Activated gamma-delta T cell (primary cell): ENCODE data around the gene LYRM9.
"Not testable (repeated sequence)": the region's sequence is repeated elsewhere in the genome, so short reads cannot be mapped to it uniquely, and the experiment has no call there.

ENCODE experiments used
- DNase-seq: peaks from one replicate; lab custom pipeline; 2025; lab: John Stamatoyannopoulos, UW

LYRM9 gene

DNA sequence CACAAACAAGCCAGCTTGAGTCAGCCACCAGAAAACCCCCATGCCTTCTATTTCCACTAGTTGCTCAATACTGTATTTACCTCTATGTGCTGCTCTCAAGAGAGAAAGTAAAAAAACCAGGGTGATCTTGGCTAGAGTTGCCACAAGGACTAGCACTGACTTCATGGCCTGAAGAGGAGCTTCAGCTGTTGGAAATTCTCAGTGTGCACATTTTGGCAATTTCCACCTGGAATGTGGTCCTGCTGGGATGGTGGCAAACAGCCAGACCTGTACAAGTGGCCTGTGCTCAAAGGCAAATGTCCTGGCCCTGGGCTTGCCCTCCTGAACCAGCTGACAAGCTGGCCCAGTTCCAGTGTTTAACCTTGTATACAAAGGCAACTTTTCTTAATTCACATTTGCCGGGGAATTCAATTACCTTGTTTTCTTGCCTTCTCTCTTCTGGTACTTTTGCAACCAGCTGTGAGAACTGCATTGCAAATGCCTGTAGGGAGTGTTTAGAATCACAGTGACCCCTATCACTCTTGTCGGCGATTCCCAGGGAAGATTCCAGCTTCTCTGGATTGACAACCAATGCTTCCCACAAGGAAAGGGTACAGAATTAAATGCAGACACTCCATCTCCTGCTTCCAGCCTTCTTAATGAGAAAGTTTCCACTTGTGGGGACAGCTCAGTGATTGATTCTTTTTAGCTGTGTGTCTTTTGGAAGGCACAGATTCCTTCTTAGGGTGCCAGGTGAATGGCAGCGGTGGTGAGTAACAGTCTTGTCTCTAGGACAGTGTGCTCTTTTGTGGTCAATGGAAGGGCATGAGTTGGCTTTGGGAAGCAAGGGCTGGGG lies 53.4 kb downstream of the LYRM9 start:
- not testable (repeated sequence) for DNase-seq

GRCh38 chr17:27838607-27839006 lies 54.6 kb downstream of the LYRM9 start:
- DNase-seq: not testable (repeated sequence)

GRCh38 chr17:27837769-27838168 lies 55.4 kb downstream of the LYRM9 start:
- not testable (repeated sequence) for DNase-seq

- no peak for DNase-seq
These were observed 56.5 kb downstream of the LYRM9 start for GRCh38 chr17:27836651-27837050.

GRCh38 chr17:27834571-27834970 lies 58.6 kb downstream of the LYRM9 start:
- no peak for DNase-seq

- no peak for DNase-seq
These were observed 60.3 kb downstream of the LYRM9 start for GRCh38 chr17:27832831-27833230.

DNA sequence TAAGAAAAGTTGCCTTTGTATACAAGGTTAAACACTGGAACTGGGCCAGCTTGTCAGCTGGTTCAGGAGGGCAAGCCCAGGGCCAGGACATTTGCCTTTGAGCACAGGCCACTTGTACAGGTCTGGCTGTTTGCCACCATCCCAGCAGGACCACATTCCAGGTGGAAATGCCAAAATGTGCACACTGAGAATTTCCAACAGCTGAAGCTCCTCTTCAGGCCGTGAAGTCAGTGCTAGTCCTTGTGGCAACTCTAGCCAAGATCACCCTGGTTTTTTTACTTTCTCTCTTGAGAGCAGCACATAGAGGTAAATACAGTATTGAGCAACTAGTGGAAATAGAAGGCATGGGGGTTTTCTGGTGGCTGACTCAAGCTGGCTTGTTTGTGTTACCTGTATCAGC lies 63.3 kb downstream of the LYRM9 start:
- DNase-seq: not testable (repeated sequence)

DNA sequence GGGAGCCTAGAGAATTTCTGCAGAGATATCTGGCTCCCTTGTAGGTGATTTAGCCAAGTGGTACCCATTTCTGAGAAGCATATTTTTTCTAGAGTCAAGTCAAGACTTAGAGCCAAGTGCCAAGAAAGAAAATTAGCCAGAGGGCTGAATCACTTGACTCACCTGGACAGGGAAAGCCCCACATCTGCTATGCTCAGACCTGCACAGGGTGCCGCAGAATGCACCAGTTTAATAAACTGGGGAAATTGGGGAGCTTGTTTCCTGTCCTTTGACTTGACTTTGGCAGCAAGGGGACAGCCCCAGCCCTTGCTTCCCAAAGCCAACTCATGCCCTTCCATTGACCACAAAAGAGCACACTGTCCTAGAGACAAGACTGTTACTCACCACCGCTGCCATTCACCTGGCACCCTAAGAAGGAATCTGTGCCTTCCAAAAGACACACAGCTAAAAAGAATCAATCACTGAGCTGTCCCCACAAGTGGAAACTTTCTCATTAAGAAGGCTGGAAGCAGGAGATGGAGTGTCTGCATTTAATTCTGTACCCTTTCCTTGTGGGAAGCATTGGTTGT lies 63.9 kb downstream of the LYRM9 start:
- DNase-seq: not testable (repeated sequence)
